RWPE1 (cell line): ENCODE results near the gene TRAPPC1.

ENCODE experiments used
- CTCF ChIA-PET: fragments of 350-600 bp; sonication (Branson Sonifier 250); formaldehyde crosslinking; extraction: SDS; loops from one replicate; lab custom pipeline; 2021; lab: Yijun Ruan, JAX
- POLR2A ChIA-PET: fragments of 400-600 bp; formaldehyde crosslinking; extraction: SDS; loops from one replicate; lab custom pipeline; 2020; ENCODE audit warnings: antibody characterized with exemption; ENCODE audit not compliant: low non-redundant PET; lab: Yijun Ruan, JAX
- DNase-seq: peaks from one replicate; pipeline ENCODE4 v3.0.0; 2012; ENCODE audit warnings: low spot score
- H3K27ac ChIP-seq: fragments of 450-650 bp; 2 replicates; pipeline ENCODE4 v1.5.1; 2017
- CTCF ChIP-seq: fragments of 450-650 bp; conservative IDR thresholded peaks from 2 replicates; pipeline ENCODE4 v1.5.1; 2017; ENCODE audit warnings: low read depth, mild to moderate bottlenecking

The TRAPPC1 gene

GRCh38 chr17:7884581-7885366, 47.0 kb downstream of the TRAPPC1 start:
- ChIA-PET POLR2A (no interaction called here), CTCF (no interaction called here)
- no peak for DNase-seq
- peak overlapping the region; percentile 98 for H3K27ac ChIP-seq
- TF ChIP-seq CTCF, result no peak

DNA sequence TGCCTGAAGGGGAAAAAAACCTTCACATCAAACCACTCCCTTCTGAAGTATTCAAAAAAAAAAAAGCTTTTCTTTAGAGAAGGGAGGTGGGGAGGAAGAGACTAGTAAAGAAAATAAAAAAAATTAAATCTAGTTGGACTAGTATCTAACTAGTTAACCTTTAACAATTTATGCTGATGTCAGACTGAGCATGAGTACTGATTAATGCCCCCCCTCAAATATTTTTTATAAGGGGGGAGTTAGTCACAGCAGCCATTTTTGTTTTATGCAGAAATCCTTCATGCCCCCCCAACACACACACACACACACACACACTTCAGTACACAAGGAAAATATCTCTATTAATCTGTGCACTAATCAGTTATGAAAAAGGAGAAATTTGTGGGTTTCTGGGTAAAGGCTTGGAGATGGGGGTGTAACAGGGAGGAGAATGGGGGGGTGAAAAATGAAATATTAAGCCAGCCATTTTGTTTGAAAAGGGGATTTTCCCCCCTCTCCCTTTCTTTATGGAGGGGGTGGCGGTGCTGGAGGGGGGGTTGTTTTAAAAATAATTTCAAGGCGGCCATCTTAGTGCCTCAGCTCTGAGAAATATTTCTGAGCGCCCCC, 47.9 kb downstream of the TRAPPC1 start:
- ChIA-PET CTCF (interaction anchor here (0.6 kb wide), 1 partner anchor 59 kb away, joined by 3 read pairs; no protein-coding TSS in a partner anchor), POLR2A (interaction anchor here (0.6 kb wide), 1 partner anchor 27 kb away, joined by 6 read pairs; no protein-coding TSS in a partner anchor)
- H3K27ac ChIP-seq, result no peak overlapping the region
- DNase-seq, result no peak
- TF ChIP-seq CTCF, result no peak

- no peak for TF ChIP-seq CTCF
- CTCF ChIA-PET, result no interaction called here
- DNase-seq, result no peak
- H3K27ac ChIP-seq, result no peak overlapping the region
- POLR2A ChIA-PET, result no interaction called here
Measured at GRCh38 chr17:7882629-7883028, 49.1 kb downstream of the TRAPPC1 start.

DNA sequence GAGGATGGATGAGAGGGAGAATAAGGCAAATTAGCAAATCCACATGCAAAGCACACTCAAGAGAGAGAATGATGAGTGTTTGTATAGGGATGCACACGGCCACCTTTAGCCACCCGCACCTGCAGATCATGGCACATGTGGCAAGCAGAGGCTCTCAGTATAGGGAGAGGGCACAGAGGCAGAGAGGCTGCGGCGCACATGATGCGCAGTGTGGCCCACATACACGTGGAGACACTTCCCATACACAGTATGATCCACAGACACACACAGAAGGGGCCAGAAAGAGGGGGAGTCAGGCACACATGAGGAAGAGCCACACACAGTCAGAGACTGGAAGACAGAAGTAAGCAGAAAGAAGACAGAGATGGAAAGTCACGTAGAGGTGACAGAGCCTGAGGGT, 49.7 kb downstream of the TRAPPC1 start:
- no peak for TF ChIP-seq CTCF
- H3K27ac ChIP-seq, result peak overlapping the region; percentile 36
- CTCF ChIA-PET, result no interaction called here

GRCh38 chr17:7881276-7882054, 50.3 kb downstream of the TRAPPC1 start:
- ChIA-PET CTCF (no interaction called here), POLR2A (no interaction called here)
- DNase-seq, result no peak
- no peak for TF ChIP-seq CTCF
- H3K27ac ChIP-seq, result peak overlapping the region; percentile 36

More for the DNA sequence above, 49.7 kb downstream of the TRAPPC1 start:
- POLR2A ChIA-PET, result no interaction called here
- DNase-seq, result no peak
